HG03354 (cell line): Measurements from ENCODE around the gene LGI4.

Experiments
- ATAC-seq: cut with Tn5 transposase; IDR thresholded peaks from one replicate; pipeline ENCODE4 v1.9.1; 2021; ENCODE audit warnings: mild to moderate bottlenecking; ENCODE audit not compliant: unreplicated experiment, poor library complexity, severe bottlenecking

The LGI4 gene

DNA sequence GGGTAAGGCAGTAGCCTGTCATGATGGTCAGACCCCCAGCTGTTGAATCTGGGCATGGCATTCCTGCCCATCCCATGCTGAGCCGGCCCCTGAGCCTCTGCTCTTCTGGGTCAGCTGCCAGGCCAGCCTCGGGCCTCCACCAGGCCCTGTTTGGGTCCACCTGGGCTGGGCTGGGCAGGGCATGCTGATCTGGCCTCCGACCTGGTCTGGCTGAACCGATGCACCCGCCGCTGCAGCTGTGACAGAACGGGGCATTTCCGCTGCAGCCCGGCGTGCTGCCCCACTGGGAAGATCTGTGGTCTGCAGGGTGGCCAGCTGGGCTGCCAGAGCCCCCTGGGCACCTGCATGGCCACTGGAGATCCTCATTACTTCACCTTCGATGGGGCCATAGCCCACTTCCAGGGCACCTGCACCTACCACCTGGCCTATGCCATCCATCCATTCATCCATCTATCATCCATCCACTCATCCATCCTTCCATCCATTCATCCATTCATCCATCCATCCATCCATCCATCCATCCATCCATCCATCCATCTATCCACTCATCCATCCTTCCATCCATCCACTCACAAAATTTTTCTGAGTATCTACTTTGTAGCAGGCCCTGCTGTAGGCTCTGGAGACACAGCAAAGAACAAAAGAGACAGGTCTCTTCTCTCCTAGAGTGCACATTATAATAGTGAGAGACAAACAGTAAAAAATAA, 40.8 kb downstream of the LGI4 start:
- ATAC-seq, result no peak

DNA sequence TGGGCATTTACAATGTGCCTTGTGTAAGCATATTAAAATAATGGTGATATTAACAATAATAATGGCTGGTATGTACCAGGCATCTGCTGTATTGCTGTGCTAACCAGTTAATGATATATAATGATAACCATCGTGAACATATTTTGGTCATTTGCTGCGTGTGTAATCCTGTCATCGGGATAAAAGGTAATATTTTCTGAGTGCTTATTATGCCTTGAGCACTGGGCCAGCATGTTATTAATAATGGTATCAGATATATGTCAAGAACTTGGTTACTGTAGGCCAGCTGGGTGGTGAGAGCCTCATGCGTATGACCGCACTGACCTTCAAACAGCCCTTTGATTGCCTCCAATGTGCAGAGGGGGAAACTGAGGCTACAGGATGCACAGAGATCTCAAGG, 41.4 kb downstream of the LGI4 start:
- no peak for ATAC-seq

DNA sequence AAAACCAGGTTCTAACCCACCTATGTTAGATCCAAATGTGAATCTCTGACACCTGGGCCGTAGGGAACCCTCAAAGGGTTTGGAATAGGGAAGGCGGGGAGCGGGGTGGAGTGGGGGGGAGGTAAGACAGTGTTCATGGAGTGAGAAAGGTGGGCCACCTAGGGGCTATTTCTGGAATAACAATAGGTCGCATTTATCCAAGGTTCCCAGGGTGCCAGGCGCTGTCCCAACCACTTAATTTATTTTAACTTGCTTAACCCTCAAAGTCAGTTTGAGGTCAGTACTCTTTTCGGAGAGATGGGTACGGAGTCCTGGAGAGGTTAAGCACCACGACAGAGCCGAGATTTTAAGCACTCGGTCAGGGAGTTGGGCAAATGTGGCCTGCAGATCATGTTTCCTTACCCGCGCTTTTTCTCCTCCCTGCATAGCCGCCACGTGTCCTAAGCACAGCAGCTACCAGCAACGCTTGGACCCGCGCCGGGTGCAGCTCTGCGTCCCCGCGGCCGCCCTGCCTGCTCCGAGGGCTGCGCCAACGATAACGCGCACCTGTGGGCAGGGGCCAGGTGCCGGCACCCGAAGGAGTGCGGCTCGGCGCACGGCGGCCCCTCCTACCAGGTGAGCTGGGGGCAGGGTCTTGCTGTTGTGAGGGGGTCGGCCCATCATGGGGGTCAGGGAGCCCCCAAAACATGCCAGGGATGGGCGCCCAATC, 44.2 kb downstream of the LGI4 start:
- ATAC-seq, result no peak

DNA sequence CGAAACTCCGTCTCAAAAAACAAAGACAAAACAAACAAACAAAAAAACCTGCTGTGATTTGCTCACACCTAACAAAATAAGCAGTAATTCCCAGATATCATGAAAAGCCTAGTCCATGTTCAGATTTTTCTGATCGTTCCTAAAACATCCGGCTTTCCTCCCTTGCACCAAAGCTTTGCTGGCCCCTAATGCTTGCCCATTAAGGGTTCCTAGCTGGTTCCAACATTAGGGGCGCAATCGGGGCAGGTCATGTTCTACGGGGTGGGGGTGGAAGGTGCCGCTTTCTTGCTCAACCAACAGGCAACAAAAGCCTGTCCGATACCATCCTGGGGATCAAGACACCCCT, 44.7 kb downstream of the LGI4 start:
- ATAC-seq, result no peak

DNA sequence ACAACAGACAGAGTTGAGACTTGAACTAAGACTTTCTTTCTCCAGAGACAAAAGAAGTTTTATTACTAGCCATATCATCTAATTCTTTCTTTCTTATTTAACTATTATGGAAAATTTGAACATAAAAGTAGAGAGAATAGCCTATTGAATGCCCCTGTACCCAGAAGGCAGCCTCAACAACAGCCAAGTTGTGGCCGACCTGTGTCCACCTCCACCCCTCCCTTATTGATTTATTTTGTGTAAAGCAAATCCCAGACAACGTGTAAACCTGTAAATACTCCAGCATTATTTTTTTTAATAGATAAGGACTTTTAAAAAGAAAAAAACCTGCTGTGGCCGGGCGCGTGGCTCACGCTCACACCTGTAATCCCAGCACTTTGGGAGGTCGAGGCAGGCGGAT, 45.3 kb downstream of the LGI4 start:
- ATAC-seq, result no peak

DNA sequence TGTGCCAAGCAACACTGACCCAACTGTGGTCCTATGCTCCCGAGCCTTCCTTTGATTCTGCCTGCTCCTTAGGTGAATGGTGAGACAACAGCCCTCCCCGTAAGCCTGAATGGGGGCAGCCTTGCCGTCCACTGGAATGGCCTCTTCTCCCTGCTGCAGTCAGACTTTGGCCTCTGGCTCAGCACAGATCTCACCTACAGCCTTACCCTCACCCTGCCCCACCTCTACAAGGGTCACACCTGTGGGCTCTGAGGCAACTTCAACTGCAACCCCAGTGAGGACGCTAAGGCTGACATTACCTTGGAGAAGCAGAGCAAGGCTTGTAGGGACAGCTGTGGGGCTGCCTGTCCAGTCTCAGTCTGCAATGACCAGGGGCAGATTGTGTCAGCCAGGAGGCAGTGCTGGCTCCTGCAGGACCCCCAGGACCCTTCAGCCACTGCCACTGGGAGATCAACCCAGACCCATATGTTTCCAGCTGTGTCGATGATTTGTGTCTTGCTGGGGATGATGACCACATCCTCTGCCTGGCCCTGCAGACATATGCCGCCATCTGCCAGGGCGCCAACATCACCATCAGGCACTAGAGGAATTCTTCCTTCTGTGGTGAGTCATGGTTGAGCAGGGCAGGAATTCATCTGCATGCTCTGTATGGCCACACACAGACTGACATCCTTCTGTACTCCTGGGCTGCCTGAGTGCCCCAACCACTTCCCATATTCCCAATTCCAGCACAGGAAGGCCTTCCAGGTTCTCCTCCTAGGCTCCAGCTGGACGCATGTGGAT, 46.5 kb downstream of the LGI4 start:
- ATAC-seq, result no peak

DNA sequence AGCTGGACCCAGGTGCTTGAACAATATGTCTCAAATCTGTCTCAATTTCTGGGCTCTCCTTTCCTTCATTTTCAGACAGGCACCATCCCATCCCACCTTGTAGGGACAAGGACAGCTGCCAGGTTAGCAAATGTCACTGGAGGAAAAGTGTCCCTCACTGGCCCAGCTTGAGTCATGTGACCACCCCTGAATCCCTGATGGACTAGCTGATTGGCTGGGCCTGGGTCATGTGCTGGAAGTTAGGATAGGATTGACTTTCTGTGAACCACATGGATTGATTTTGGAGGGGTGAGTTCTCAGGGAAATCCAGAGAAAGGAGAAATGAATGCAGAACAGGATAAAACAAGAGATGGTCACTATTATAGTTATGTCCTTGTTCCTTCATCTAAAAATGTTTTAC, 47.5 kb downstream of the LGI4 start:
- no peak for ATAC-seq

DNA sequence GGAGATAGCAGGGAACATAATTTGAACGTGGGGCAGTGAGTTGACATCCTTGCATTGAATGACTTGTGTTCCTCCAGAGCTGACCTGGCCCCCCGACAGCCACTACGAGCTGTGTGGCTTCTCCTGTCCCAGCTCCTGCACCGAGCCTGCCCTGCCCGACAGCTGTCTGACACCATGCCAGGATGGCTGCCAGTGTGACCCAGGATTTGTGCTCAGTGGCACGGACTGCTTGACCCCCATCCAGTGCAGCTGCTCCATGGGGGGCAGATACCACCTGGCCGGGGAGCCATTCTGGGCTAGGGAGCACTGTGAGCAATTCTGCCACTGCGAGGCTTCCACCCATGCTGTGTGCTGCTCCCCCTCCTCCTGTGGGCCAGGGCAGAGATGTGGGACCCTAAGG, 48.4 kb downstream of the LGI4 start:
- no peak for ATAC-seq

DNA sequence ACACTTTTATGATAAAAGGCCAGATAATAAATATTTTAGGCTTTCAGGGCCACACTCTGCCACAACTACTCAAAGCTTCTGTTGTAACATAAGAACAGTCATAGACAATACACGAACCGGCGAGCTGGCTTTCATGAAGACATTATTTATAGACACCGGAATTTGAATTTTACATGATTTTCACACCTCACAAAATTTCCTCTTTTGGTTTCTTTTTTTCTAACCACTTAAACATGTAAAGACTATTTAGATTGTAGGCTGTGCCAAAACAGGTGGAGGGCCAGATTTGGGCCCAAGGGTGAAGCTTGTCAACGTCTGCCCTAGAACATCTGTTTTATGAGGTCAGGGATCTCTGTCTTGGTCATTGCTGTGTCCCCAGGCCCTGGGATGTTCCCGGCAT, 48.9 kb downstream of the LGI4 start:
- no peak for ATAC-seq

DNA sequence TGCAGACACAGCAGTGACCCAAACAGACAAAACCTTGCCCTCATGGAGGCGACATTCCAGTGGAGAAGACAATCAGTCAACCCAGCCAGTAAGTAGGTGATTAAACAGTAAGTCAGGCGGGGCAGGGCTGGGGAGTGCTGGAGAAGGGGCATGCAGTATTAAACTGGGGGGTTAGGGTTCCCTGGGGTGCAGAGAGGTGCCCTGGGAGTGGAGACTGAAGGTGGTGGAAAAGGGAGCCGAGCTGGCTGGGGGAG, 50.4 kb downstream of the LGI4 start:
- ATAC-seq, result no peak

DNA sequence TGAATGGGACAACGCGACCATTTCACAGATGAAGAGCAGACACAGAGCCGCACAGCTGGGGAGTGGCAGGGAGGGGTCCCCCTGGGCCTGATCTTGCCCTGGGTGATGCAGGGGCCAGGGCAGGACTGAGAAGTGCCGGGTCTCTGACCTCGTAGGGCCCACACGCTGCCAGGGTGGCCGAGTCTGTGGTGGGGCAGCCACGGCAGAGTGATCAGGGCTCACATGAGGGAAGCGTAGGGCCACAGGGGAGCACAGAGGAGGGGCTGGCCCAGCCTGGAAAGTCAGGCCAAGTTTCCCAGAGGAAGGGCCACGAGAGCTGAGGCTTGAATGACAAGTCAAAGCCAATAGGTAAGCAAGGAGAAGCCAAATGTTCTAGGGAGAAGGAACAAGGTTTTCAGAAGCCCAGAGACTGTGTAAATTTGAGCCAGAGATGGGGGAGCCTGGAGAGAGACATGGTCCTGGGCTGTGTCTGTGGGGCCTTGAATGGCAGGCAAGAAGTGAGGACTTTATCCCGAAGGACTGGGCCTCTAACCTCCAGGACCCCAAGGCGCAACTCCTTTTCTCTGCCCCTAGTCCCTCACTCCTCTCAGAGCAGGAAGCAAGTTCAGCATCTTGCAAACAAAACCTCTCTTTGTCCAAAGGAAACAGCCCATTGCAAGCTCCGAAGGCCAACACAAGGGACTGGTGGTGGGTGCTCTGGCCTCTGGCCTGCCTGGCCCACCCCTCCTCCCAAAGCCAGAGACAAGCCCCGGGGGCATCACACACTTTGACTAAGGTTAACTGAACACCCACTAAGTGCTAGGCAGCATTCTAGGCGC, 51.0 kb downstream of the LGI4 start:
- ATAC-seq, result no peak

DNA sequence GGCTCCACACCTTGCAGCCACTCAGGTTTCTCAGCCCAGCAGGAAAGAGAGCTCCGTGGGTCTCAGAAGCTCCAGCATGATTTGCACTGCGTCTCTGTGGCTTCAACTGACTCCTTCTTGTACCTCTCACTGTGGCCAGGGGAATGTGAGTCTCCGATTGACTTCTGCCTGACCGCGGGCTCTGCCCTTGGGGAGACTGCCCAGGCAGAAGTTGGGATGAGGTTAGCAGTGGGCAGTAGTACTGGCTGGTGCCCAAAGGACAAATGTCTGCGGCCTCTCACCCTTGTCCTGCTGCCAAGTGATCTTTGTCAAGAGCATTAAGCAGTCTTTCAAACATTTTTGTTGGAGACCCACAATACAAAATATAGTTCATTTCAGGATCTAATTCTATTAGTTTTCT, 53.7 kb downstream of the LGI4 start:
- ATAC-seq, result no peak

DNA sequence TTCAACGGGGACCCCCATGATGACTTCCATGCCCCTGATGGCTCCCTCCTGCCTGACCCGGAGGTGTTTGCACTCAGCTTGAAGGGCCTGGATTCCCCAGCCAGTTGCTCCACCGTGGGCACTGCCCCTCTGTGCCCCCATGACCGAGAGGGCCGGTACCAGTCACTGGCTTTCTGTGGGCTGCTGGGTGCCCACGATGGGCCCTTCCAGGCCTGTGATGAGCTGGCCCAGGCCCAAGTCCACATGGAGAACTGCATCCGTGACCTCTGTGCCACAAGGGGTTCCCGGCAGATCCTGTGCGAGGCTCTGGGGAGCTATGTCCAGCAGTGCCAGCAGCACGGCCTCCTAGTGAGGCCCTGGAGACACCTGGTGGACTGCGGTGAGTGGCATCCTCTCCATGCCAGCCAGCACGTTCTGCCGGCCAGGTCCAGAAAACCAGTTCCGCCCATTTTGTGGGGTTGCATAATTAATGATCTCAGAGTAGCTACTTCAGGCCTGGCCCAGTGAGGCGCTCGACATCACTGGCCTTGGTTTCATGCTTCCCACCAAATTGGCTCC, 54.2 kb downstream of the LGI4 start:
- no peak for ATAC-seq

DNA sequence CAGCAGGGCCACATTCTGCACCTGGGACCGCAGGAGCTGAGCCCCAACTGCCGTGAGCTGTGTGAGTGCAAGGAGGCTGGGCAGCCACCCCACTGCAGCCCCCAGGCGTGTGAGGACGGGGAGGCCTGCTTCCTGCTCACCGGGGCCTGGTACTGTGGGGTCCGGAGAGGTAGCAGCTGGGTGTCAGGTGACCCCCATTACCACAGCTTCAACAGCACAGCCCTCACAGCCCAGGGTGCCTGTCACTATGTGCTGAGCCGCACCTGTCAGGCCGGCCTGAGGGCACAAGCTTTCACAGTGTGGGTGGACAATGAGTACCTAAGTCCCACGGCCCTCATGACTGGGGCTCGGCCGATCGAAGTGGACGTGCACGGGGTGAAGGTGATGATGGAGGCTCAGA, 55.0 kb downstream of the LGI4 start:
- no peak for ATAC-seq

DNA sequence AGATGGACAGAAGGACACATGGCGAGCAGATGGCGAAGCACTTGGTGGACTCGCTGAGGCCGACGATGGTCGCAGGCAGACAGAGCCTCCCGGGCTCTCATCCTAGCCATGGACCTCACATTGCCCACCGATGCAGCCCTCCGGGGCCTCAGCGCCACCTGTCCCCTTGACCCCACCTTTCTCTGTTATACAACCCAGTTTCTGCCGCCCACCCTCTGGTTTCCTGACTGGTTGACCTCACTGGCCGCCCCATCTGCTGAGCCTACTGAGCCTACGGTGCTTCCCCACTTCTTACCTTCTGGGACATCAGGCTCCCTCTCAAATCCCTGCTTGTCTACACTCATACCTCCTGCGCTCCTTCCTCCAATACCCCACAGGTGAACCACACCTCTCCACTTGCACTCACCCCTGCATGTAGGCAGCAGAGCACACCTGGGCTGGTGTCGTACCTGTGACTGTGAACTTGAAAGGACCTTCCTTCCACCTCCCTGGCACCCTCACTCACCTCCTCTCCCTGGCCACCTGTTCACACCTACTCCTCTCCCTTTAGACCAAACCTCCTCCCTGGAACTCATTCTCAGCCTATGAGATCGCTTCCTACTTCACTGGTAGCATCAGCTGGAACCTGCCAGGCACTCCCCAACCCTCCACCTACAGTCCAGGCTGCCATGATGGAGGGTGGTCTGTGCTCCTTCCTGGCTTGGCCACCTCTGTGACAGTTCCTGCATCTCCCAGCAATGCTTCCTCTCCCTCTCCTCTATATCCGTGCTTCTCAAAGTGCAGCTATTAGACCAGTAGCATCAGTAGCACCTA, 57.2 kb downstream of the LGI4 start:
- ATAC-seq, result no peak

DNA sequence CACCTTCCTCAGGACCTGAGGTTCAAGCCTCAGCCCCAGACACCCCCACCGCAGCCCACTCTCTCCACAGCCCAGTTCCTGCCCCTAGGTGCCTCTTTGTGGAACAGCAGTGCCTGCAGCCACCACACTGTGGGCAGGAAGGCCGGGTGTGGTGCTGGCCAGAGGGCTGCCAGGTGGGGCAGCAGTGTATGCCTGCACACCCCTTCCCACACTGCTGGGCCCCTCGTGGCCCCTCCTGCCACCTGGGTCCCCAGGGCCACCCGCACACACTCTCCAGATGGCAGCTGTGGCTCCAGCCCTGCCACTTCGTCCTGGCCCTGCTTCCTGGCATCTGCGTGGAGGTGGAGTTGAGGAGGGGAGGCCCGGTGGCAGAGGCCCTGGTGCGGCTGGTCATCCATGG, 58.2 kb downstream of the LGI4 start:
- ATAC-seq, result no peak

DNA sequence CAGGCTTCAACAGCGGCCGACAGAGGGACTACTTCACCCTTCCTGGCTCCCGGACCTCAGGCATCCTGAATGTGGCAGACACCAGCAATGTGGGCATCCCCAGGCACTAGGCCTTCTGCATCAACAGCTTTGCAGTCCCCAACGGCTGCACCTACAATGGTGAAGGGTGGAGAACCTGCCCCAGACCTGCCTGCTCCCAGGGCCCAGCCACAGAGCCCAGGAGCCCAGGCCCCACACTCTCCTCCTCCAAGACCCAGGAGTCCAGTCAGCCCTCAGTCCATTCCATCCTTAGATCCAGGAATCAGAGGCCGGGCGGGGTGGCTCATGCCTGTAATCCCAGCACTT, 58.9 kb downstream of the LGI4 start:
- ATAC-seq, result no peak

DNA sequence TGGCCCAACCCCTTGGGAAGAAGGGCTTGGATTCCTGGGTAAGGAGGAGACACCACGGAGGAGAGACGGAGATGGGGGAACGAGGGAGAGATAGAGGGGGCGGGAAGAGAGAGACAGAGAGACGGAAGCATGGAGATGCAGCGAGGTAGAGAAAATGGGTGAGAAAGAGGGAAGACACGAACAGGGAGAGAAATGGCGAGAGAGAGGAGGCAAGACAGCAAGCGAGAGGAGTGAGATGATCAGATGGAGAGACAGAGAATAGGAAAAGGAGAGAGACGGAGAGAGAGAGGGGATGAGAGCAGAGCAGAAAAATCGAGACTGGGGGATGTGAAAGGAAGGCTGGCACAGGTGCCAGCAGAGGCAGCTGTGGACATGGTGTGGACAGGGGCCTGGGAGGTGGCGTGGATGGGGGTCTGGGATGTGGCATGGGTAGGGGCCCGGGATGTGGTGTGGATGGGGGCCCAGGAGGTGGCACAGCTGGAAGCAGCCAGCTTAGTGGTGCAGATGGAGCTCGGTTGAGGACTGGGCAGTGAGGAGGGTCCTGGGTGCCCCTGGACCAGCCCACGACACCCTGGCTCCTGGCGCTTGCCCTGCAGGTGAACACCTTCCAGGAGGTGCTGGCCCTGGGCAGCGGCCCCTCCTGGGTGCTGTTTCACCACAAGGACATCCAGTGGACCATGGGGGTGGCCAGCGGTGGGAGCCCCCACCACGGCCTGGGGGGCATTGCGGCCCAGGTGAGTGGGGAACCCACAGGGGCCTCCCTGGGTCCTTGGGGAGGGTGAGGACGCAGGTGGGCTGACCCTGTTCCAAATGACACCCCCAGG, 59.4 kb downstream of the LGI4 start:
- ATAC-seq, result no peak
